NCI-H128 (cell line): ENCODE measurements around the gene COQ5.
A peak's percentile ranks its signal among the peaks of the same experiment; 100 is the strongest.

Experiments
- DNase-seq: peaks from one replicate; lab custom pipeline; 2025; ENCODE audit not compliant: unreplicated experiment; lab: John Stamatoyannopoulos, UW

Gene COQ5

DNA sequence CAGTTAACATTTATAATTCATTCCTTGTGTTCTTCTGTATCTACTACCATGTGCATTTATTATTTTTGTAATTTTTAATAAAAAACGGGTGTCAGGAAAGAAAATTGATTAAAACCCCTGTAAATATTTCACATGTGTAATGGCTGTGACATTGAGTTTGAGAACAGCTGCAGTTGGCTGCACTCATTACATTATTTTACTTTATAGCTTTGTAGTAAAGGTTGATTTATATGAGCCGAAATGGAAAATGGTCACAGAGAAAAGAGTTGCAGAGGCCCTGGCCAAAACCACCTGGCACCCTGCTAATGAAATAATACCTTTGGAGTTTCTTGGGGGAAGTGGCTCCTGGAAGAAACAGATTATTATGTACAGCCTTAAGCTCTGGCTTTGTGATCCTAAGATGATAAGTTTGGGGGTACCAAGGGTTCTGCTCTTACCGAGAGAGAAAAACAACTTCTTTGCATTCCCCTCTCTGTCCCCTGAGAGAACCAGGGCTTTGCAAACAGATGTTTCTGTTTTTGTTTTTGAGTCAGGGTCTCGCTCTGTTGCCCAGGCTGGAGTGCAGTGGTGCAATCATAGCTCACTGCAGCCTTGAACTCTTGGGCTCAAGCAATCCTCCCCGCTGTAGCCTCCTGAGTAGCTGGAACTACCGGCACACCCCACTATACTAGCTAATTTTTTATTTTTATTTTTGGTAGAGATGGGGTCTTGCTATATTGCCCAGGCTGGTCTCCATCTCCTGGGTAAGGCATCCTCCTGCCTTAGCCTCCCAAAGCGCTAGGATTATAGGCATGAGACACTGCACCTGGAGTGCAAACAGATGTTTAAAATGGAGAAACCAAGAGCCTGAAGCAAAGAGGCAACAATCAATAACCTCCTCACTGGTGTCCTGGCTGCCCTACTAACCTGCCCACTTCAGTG lies 42.7 kb downstream of the COQ5 start:
- DNase-seq, result no peak

DNA sequence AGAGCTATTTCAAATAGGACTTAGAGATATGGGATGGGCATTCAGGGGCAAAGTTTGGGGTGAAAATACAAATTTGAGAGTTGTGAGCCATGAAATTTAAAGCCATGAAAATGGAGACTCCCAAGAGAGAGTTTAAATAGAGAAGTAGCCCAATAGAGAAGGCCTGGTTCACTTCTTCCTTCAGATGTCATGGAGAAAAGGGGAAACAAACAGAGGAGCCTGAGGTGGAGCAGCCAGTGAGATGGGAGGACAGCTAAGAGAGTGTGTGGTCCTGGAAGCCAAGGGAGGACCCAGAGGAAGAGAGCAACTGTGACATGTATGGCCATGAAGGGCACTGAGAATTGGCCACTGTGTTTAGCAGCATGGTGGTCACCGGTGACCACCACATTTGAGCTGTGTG lies 45.3 kb downstream of the COQ5 start:
- DNase-seq, result no peak

DNA sequence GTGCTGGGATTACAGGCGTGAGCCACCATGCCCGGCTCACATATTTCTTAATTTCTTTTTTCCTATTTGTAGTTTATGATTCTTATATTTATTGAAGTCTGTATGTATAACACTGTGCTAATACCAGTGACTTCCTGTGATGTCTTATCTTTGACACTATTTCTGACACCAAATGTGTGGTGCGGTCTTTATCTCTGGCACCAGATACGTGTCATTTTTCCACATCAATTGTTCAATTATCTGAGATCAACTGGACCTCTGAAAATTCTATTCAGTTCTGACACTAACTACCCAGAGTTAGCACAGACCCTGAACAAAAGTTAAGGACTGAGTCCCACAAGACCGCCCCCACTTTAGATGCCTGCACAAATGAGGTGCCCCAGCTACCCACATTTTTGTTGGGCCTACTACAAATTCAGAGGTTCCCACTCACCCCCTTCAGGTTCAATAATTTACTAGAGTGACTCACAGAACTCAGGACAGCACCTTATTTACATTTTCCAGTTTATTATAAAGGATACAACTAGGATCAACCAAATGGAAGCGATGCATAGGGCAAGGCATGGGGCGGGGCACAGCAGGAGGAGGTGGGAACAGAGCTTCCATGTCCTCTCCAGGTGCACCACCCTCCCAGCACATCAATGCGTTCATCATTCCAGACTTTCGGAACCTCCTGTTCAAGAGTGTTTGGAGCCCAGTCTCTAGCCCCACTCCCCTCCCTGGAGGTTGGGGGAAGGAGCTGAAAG lies 47.8 kb downstream of the COQ5 start:
- no peak for DNase-seq

DNA sequence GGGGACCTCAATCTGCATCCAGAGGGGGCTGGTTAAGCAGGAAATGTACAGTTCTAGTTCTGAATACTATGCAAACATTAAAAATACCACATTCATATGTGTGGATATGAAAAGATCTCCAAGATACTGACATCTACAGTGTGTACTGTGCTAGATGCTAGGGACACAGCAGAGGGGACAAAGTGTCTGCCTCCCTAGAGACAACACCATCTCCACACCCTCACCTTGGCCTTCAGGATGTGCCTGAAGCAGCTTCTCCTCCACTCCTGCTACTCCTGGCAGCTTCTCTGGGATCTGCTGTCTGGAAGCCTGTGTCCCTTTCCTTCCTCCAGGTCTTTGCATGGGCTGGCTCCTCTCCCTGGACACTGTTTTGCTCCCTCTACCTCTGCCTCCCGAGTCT lies 48.7 kb downstream of the COQ5 start:
- DNase-seq, result no peak

DNA sequence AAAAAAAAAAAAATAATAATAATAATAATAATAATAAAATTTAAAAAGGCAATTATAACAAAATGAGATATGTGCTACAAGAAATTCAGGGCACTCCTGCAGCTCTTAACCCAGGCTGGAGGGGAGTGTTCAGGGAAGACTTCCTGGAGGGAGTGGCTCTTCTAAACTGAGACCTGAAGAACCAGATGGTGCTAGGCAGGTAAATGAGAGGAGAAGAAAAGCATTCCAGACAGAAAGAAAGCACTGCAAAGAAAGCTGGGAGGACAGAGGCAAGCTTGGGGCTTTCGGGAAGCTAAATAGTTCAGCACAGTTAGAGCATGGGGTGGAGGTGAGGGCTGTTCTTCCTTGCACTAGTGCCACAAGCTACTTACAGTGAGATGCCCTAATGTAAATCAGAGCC lies 49.5 kb downstream of the COQ5 start:
- DNase-seq, result no peak

DNA sequence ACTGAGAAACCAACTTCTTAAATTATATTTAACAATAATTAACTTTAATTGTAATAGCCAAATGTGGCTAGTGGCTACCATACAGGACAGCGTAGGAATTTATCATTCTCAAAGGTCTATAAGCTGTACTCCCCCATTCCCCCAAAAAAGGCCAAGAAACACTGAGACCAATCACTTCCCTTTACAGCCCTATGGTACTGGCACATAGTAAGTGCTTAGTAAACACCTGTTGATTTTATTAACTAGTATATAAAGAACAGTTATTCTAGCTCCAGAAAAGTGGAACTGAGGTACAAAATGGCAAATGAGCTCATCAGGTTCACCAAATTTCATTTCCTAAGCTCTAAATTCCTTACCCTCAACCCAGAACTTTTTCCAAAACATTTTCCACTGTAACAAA lies 53.3 kb downstream of the COQ5 start:
- no peak for DNase-seq

DNA sequence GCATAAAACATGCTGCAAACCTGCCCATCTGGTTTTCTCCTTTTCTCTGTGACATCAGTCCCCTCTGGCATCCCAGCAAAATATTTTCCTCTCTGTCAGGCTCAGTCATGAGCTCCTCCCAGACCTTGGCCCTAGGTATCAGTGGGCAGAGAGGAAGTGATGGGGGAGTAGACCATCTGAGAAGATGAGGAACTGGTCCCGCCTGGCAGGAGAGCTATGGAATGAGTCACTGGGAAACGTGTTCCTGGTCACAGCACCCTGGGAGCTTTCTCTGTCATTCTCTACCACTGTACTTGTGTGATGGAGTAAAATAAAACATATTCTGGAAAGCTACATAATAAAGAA lies 54.4 kb downstream of the COQ5 start:
- DNase-seq, result no peak

DNA sequence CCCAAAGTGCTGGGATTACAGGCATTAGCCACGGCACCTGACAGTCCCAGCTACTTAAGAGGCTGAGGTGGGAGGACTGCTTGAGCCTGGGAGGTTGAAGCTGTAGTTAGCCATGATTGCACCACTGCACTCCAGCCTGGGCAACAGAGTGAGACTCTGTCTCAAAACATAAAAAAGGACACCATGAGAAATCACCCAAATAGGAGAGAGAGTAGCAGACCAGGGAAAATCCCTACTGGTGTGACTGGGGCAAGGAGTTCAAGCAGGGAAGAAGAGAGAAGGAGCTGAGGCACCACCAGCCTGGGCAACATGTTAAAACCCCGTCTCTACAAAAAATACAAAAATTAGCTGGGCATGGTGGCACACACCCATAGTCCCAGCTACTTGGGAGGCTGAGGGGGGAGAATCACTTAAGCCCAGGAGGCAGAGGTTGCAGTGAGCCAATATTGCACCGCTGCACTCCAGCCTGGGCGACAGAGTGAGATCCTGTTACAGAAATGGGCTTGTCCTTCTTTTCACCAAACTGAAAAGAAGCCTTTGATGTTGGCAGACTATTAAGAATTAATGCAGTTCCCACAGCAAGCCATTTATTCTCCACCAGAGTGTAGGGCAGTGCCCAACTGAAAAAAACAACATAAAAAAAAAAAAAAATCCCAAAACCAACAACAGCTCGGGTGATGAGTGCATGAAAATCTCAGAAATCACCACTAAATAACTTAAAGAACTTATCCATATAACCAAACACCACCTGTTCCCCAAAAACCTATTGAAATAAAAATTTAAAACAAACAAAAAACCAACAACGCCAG lies 54.9 kb downstream of the COQ5 start:
- no peak for DNase-seq

DNA sequence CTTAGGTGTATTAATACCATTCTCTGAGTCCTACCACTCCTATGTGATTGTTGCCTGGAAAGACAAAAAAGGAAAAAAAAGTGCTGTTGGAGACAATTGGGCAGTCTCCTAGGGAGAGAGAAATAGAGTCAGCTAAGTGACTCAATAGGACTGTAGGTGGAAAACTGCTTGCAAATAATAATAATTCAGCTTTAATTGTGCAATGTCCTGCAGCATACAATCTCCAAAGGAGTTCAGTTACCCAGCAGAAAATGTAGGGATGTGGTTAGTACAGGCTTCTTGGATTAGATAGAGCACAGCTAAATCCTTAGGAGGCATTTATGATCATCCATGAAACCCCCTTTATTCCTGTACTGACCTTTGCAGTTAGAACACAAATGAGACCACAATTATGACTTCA lies 56.4 kb downstream of the COQ5 start:
- no peak for DNase-seq

DNA sequence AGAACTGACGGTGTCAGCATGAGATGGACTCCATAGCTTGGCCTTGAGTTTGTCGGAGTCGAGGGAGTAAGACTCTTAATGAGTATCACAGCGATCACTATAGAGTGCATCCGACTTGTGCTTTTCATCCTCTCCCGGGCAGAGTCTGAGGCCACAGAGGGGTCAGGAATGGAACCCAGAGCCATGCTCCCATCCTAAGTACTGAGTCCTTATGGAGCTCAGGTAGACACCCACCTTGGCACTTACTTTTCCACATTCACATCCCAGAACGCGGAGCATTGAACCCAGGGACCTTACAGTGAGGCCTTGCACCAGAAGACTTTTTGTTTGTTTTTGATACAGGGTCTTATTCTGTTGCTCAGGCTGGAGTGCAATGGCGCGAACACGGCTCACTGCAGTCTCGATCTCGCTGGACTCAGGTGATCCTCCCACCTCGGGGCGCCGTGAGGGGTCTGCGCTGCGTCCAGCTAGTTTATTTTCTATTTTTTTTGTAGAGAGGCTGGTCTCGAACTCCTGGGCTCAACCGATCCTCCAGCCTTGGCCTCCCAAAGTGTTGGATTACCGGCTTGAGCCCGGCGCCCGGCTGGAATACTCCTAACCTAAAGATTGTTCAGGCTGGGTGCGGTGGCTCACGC lies 58.7 kb downstream of the COQ5 start:
- DNase-seq, result no peak

DNA sequence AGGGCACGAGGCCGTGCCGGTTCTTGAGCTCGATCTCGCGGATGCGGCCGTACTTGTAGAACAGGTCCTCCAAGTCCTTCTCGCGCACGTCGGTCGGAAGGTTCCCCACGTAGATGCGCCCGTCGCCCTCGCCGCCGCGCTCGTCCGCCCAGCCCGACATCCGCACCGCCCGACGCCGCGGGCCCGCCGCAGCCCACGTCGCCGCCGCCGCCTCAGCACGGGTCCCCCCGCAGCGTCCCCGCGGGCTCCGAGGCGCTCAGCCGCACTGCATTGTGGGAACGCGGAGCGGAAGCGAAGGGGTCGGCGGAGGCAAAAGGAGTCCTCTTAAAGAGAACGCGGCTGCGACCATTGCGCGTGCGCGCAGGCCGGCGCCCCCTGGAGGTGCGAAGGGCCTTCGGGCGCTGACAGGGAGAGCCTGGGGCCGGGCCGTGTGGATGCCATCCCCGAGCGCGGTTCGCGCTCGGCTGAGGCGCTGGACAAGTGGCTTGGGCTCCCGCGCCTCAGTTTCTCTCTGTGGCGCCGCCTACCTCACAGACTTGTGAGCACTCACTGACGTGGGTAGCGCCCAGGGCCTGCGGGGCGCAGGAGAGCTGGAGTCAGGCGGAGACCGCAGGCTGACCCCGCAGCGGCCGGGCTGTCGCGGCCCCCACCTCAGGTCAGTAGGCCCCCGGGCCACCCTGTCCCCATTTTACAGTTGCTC lies 59.4 kb downstream of the COQ5 start, which contains the start of gene SRSF9:
SRSF9 (minus strand) TSS at position 299 of the 700 bp plus-strand sequence; CDS start at position 160, 139 bp downstream.
- peak; percentile 93 for DNase-seq

DNA sequence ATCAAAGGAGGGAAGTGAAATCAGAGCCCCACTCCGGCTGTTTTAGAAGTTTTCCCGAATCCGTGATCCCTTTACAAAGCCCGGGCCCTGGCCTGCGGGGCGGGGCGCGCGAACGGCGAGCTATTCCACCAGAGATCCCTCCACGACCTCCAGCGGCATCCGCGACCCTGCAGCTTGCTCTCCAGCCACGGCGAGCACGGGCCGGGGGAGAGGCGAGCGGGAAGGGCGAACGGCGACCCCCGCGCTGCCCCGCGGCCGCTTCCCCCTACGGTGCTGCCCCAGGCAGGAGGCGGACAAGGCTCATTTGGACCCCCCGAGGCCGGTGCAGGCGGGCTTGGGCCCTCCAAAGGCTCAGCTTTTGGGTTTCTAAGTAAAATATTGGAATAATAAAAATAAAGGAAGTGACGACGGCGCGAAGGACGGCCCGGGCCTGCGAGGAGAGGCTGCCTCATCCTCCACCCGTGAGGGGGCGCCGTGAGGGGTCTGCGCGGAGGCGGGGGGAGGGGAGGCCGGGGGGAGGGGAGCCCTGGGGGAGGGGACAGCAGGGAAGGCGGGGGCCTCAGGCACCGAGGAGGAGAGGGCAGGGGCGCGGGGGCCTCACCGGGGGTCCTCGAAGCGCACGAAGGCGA lies 60.0 kb downstream of the COQ5 start:
- no peak for DNase-seq

DNA sequence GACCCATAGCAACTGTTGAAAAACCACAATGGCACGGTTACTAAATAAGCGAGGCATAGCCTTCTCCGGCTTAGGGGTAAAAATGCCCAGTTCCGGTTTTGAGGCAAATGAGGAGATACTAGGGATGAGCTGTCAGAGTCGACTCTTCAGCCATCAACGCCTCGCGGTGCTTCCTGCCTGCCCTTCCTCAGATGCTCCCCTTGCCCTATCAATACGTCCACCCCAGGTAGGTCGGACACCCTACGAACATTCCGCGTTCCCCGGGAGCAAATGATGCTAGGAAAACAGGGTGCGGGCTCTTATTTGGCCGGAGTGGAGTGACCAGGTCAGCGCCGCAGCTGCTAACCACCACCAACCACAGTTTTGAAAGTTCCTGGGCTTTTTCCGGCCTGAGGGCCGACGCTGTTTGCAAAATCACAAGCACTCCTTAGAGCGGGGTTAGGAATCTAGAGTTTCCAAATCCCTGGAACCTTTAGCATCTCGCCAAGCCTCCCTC lies 60.6 kb downstream of the COQ5 start:
- no peak for DNase-seq

DNA sequence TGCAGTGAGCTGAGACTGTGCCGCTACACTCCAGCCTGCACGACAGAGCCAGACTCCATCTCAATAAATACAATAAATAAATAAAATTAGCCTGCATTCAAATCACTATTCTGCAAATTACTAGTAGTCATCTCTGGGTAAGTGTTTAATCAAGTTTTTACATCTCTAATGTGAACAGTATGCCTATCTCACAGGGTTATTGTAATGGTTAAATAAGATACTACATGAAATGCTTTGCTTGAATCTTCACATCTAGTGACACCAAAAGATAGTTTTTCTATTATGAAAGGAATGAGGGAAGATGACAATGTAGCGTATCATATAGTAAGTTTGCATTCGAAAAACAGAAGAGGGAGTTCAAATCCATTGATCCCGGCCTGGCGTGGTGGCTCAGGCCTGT lies 61.5 kb downstream of the COQ5 start:
- DNase-seq, result no peak

DNA sequence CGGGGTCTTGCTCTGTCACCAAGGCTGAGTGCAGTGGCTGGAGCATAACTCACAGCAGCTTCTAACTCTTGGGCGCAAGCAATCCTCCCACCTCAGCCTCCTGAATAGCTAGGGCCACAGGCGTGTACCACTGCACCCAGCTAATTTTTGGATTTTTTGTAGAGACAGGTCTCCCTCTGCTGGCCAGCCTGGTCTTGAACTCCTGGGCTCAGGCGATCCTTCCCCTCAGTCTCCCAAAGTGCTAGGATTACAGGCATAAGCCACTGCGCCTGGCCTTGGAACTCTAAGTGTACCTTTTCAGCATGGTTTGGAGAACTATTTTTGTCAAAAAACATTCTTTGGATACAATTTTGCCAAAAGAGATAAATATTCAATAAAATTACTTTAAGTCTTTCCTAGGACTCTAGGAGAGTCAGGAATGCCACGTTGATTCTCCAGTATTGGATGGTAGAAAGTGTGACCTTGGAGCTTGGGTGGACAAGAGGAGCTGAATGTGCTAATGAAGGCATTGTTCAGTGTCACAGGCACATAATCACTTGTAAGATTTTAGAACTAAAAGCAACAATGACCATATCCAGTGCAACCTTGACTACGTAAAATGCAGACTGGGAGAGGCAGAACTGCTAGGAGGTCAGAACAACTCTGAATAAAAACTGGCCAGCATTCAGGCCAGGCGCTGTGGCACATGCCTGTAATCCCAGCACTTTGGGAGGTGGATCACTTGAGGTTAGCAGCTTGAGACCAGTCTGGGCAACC lies 62.2 kb downstream of the COQ5 start:
- peak; percentile 22 for DNase-seq

DNA sequence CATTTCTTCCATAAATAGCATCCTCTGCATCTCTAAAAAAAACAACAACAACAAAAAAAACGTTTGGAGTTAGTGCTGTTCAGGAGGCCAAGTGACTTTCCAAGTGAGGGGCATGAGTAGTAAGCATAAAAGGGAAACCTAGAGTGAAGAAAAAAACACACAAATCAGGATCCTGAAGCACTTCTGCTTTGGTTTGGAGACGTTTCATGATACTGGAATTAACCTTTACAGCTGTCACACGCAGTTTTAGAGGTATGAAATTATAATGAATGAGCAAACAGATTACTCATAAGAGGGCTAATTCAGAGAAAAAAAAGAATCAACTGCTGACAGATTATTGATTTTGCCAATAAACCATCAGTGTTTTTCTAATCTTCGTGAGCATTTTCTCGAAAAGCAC lies 63.2 kb downstream of the COQ5 start:
- DNase-seq, result no peak

DNA sequence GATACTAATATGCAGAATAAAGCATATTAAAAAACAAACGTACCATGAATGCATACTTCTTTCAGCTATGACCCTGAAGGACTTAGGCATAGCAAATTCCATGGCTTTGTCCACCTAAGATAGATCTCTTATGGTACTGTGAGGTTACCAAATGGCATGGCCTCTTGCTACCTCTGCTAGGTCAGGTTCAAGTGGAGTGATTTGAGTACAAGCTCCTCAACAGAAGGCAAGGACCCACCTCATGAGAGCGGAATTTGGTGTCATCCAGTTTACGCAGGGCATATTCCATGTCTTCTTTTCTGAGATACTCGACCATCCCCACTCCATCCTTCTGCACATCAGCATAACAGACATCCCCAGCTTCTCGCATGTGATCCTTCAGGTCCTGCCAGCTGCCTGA lies 65.2 kb downstream of the COQ5 start:
- no peak for DNase-seq

DNA sequence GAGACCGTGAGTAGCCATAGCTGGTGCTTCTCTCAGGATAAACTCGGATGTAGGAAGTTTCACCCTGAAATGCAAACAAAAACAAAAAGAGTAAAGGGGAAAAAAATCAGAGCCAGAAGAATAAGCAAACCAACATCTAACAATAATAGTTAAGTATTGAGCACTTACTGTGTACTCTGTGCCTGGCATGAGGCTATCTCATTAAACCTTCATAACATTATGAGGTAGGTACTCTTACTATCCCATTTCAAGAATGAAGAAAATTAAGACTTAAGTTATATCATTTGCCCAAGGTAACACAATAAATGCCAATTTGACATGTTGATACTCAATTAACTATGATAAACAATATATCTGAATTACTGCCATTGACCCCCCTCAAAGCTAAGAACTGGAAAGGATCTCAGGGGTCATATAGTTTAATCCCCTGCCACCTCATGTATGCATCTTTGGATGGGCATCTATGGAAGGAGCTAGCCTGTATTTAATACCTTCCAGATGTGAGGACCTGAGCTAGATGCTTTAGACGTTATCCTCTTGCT lies 66.8 kb downstream of the COQ5 start:
- no peak for DNase-seq

DNA sequence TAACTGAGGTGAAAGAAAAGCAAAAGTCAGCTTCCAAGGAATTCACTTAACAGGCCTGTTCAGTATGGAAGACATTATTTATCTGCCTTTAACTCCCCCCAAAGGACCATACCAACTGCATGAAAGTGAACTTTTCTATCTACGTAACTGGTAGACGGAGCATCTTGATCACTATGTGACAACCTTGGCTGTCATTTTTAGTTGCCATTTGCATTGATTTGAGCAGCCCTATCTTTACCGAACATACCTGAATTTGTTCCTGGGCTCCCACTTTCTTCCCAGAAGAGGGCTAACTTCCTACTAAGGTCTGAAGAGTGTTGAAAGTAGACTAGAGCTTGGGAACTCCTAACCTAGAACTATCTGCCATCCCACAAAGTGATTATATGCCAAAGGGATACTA lies 68.8 kb downstream of the COQ5 start:
- DNase-seq, result no peak
